NCI-H524 (cell line): ENCODE data around the gene ARHGAP10.

ENCODE experiments used
- DNase-seq, 2 experiments: peaks; one replicate each; lab custom pipeline; 2025; lab: John Stamatoyannopoulos, UW

Gene ARHGAP10

GRCh38 chr4:147828331-147828905 is 96.5 kb downstream of the ARHGAP10 start:
- no peak for DNase-seq

GRCh38 chr4:147829401-147830101 is 97.7 kb downstream of the ARHGAP10 start:
- DNase-seq, result no peak

GRCh38 chr4:147830102-147830463 is 98.2 kb downstream of the ARHGAP10 start:
- no peak for DNase-seq

- DNase-seq, result no peak
These were observed 99.1 kb downstream of the ARHGAP10 start for GRCh38 chr4:147830987-147831386.

- no peak for DNase-seq
These were observed 99.8 kb downstream of the ARHGAP10 start for GRCh38 chr4:147831551-147832171.

GRCh38 chr4:147833254-147833653 is 101.4 kb downstream of the ARHGAP10 start:
- no peak for DNase-seq

- DNase-seq, result no peak
These were observed 101.9 kb downstream of the ARHGAP10 start for GRCh38 chr4:147833741-147834140.

GRCh38 chr4:147834480-147834879 is 102.6 kb downstream of the ARHGAP10 start:
- no peak for DNase-seq

GRCh38 chr4:147836807-147837206 is 104.9 kb downstream of the ARHGAP10 start:
- DNase-seq, result no peak

GRCh38 chr4:147837435-147837834 is 105.5 kb downstream of the ARHGAP10 start:
- peak in 1 of 2 experiments; percentile 5 for DNase-seq

- DNase-seq, result no peak
These were observed 106.0 kb downstream of the ARHGAP10 start for GRCh38 chr4:147837854-147838253.

- no peak for DNase-seq
These were observed 107.3 kb downstream of the ARHGAP10 start for GRCh38 chr4:147839200-147839599.

GRCh38 chr4:147839663-147840062 is 107.8 kb downstream of the ARHGAP10 start:
- no peak for DNase-seq

- no peak for DNase-seq
These were observed 109.2 kb downstream of the ARHGAP10 start for GRCh38 chr4:147840838-147841738.

- no peak for DNase-seq
These were observed 110.7 kb downstream of the ARHGAP10 start for GRCh38 chr4:147842573-147842972.

- peak in 1 of 2 experiments; percentile 30 for DNase-seq
These were observed 111.3 kb downstream of the ARHGAP10 start for GRCh38 chr4:147843162-147843561.

GRCh38 chr4:147844781-147845180 is 112.9 kb downstream of the ARHGAP10 start:
- no peak for DNase-seq

- no peak for DNase-seq
These were observed 114.6 kb downstream of the ARHGAP10 start for GRCh38 chr4:147846318-147847155.

GRCh38 chr4:147847751-147848590 is 116.1 kb downstream of the ARHGAP10 start:
- no peak for DNase-seq

- DNase-seq, result no peak
These were observed 116.7 kb downstream of the ARHGAP10 start for GRCh38 chr4:147848634-147849033.

GRCh38 chr4:147851135-147851534 is 119.2 kb downstream of the ARHGAP10 start:
- DNase-seq, result no peak
